ENCODE results near the gene ATP1A1.
A peak's percentile ranks its signal among the peaks of the same experiment; 100 is the strongest.

Gene ATP1A1

GRCh38 chr1:116368241-116368640, 4.8 kb upstream of the ATP1A1 start:
- no peak for TF ChIP-seq CTCF (IDR thresholded peaks at IDR 0.05; ENCODE audit: control insufficient read depth, extremely low read depth, insufficient read depth)
- no peak overlapping the region for H3K4me3 ChIP-seq (ENCODE audit: low read depth, low read length)
- no peak for DNase-seq (ENCODE audit: low read depth)

- TF ChIP-seq CTCF (IDR thresholded peaks at IDR 0.05; ENCODE audit: control insufficient read depth, extremely low read depth, insufficient read depth), result no peak
- DNase-seq (ENCODE audit: low read depth), result no peak
- H3K4me3 ChIP-seq (ENCODE audit: low read depth, low read length), result no peak overlapping the region
Observed at GRCh38 chr1:116370181-116370580, 2.9 kb upstream of the ATP1A1 start.

GRCh38 chr1:116371752-116372151, 1.3 kb upstream of the ATP1A1 start:
- DNase-seq (ENCODE audit: low read depth), result no peak
- no peak for TF ChIP-seq CTCF (IDR thresholded peaks at IDR 0.05; ENCODE audit: control insufficient read depth, extremely low read depth, insufficient read depth)
- no peak overlapping the region for H3K4me3 ChIP-seq (ENCODE audit: low read depth, low read length)

GRCh38 chr1:116372191-116372590, 853 bp upstream of the ATP1A1 start:
- no peak for DNase-seq (ENCODE audit: low read depth)
- no peak overlapping the region for H3K4me3 ChIP-seq (ENCODE audit: low read depth, low read length)
- TF ChIP-seq CTCF (IDR thresholded peaks at IDR 0.05; ENCODE audit: control insufficient read depth, extremely low read depth, insufficient read depth), result no peak

GRCh38 chr1:116373431-116374352, 648 bp downstream of the ATP1A1 start:
- DNase-seq (ENCODE audit: low read depth), result no peak
- H3K4me3 ChIP-seq (ENCODE audit: low read depth, low read length), result peak overlapping the region; percentile 73

GRCh38 chr1:116374353-116375147, 1.5 kb downstream of the ATP1A1 start:
- DNase-seq (ENCODE audit: low read depth), result no peak
- peak overlapping the region; percentile 73 for H3K4me3 ChIP-seq (ENCODE audit: low read depth, low read length)
- no peak for TF ChIP-seq CTCF (IDR thresholded peaks at IDR 0.05; ENCODE audit: control insufficient read depth, extremely low read depth, insufficient read depth)

More at GRCh38 chr1:116373431-116374352, 648 bp downstream of the ATP1A1 start:
- no peak for TF ChIP-seq CTCF (IDR thresholded peaks at IDR 0.05; ENCODE audit: control insufficient read depth, extremely low read depth, insufficient read depth)

All from LNCaP clone FGC (cell line).